Activated B cell treated with CpG ODN at 0.5 μM for 24 hours (primary cell): Measurements from ENCODE around the gene HIKESHI. TPM values are rescaled to one million over a fixed set of nuclear protein-coding genes. Genes with fewer than 3 reads are reported as not detected.

ENCODE experiments used
- ATAC-seq: fragments of 200-7000 bp; cut with Tn5 transposase; one replicate; pipeline ENCODE4 v1.10.0; 2021; ENCODE audit warnings: low read depth, mild to moderate bottlenecking, moderate library complexity
- CTCF ChIA-PET: fragments of 350-600 bp; sonication (Branson Sonifier 250); formaldehyde crosslinking; loops from one replicate; lab custom pipeline; 2021; ENCODE audit warnings: antibody characterized with exemption; lab: Charles Lee
- POLR2A ChIA-PET: fragments of 350-600 bp; sonication (Branson Sonifier 250); formaldehyde crosslinking; loops from one replicate; lab custom pipeline; 2021; ENCODE audit warnings: antibody characterized with exemption; lab: Charles Lee
- DNase-seq: peaks from one replicate; pipeline ENCODE4 v3.0.0; 2022
- H3K27ac Mint-ChIP-seq: one replicate; pipeline ENCODE4 v1.8.0; 2020; ENCODE audit warnings: mixed read lengths
- H3K27me3 Mint-ChIP-seq: one replicate; pipeline ENCODE4 v1.8.0; 2021; ENCODE audit warnings: mixed read lengths
- H3K36me3 Mint-ChIP-seq: one replicate; pipeline ENCODE4 v1.8.0; 2021; ENCODE audit warnings: low read depth, mixed read lengths
- H3K4me1 Mint-ChIP-seq: one replicate; pipeline ENCODE4 v1.8.0; 2021; ENCODE audit warnings: mixed read lengths
- H3K4me3 Mint-ChIP-seq: one replicate; pipeline ENCODE4 v1.8.0; 2020; ENCODE audit warnings: mild to moderate bottlenecking, mixed read lengths
- H3K9me3 Mint-ChIP-seq: one replicate; pipeline ENCODE4 v1.8.0; 2020; ENCODE audit warnings: mixed read lengths
- CTCF ChIP-seq: fragments of 200-600 bp; IDR thresholded peaks from one replicate; pipeline ENCODE4 v1.8.0; 2022; ENCODE audit warnings: antibody characterized with exemption, mild to moderate bottlenecking
- intact Hi-C: fragments of 100-400 bp; cut with micrococcal nuclease; formaldehyde crosslinking; loops from one replicate; pipeline ENCODE4 v1.15.1; 2024
- total RNA-seq: library from RNA; stranded (reverse); gene quantifications from 2 replicates; pipeline ENCODE4 v1.2.3, GENCODE V29; 2022

Gene HIKESHI
- total RNA-seq, 1 donor from 2014 or later, result 35.6 TPM

- ATAC-seq, result no peak
- no peak for DNase-seq
- intact Hi-C loops, result no loop called here
- Mint-ChIP-seq H3K36me3 (peaks cover 9% of the 10 kb centered on the region), H3K9me3 (peaks cover 12% of the 10 kb centered on the region), H3K27me3 (no peaks in the 10 kb centered on the region), H3K27ac (no peak overlapping the region), H3K4me3 (no peak overlapping the region), H3K4me1 (no peaks in the 10 kb centered on the region)
- ChIA-PET CTCF (no interaction called here), POLR2A (no interaction called here)
- TF ChIP-seq CTCF, result no peak
Measured at GRCh38 chr11:86360775-86361395, 58.8 kb downstream of the HIKESHI start.

GRCh38 chr11:86363424-86363823 lies 61.4 kb downstream of the HIKESHI start:
- Mint-ChIP-seq H3K9me3 (peaks cover 12% of the 10 kb centered on the region), H3K36me3 (peaks cover 9% of the 10 kb centered on the region), H3K27me3 (no peaks in the 10 kb centered on the region), H3K4me1 (no peaks in the 10 kb centered on the region), H3K4me3 (no peak overlapping the region), H3K27ac (no peak overlapping the region)
- TF ChIP-seq CTCF, result no peak
- ChIA-PET CTCF (no interaction called here), POLR2A (no interaction called here)
- DNase-seq, result no peak
- ATAC-seq, result no peak
- intact Hi-C loops, result no loop called here

GRCh38 chr11:86365546-86365945 lies 63.5 kb downstream of the HIKESHI start:
- ChIA-PET POLR2A (no interaction called here), CTCF (no interaction called here)
- Mint-ChIP-seq H3K27me3 (no peaks in the 10 kb centered on the region), H3K9me3 (peaks cover 12% of the 10 kb centered on the region), H3K27ac (no peak overlapping the region), H3K4me1 (no peaks in the 10 kb centered on the region), H3K4me3 (no peak overlapping the region), H3K36me3 (peaks cover 9% of the 10 kb centered on the region)
- intact Hi-C loops, result no loop called here
- no peak for DNase-seq
- no peak for TF ChIP-seq CTCF
- ATAC-seq, result no peak

- Mint-ChIP-seq H3K27me3 (peaks cover 6% of the 10 kb centered on the region), H3K9me3 (no peaks in the 10 kb centered on the region), H3K4me1 (no peaks in the 10 kb centered on the region), H3K27ac (no peak overlapping the region), H3K36me3 (no peaks in the 10 kb centered on the region), H3K4me3 (no peak overlapping the region)
- CTCF ChIA-PET, result no interaction called here
- DNase-seq (no peak), ATAC-seq (no peak)
- intact Hi-C loops, result no loop called here
- POLR2A ChIA-PET, result no interaction called here
- no peak for TF ChIP-seq CTCF
Measured at GRCh38 chr11:86369668-86370067, 67.6 kb downstream of the HIKESHI start.

- H3K4me1 Mint-ChIP-seq, result no peaks in the 10 kb centered on the region
- H3K27ac Mint-ChIP-seq, result no peak overlapping the region
- H3K9me3 Mint-ChIP-seq, result no peaks in the 10 kb centered on the region
- no peak for TF ChIP-seq CTCF
- peaks cover 6% of the 10 kb centered on the region for H3K27me3 Mint-ChIP-seq
- intact Hi-C loops, result no loop called here
- no peaks in the 10 kb centered on the region for H3K36me3 Mint-ChIP-seq
- no peak for DNase-seq
- no peak for ATAC-seq
- POLR2A ChIA-PET, result no interaction called here
- CTCF ChIA-PET, result no interaction called here
- no peak overlapping the region for H3K4me3 Mint-ChIP-seq
Measured at GRCh38 chr11:86370171-86370570, 68.1 kb downstream of the HIKESHI start.
